HCT116 (cell line): ENCODE measurements around the gene PDE6C. TPM values are rescaled to one million over a fixed set of nuclear protein-coding genes. Genes with fewer than 3 reads are reported as not detected.

Source experiments
- ATAC-seq: fragments of 200-7000 bp; cut with Tn5 transposase; 2 replicates; pipeline ENCODE4 v1.9.1; 2020; ENCODE audit warnings: mild to moderate bottlenecking, moderate library complexity
- BruUV-seq: library from RNA; stranded (reverse); fragments of 400-500 nt; replicated peaks from 2 replicates; lab custom pipeline; 2021; lab: Mats Ljungman, UMichigan
- CTCF ChIA-PET: fragments of 300-600 bp; sonication (Branson Sonifier 250); formaldehyde crosslinking; loops from one replicate; lab custom pipeline; 2021; ENCODE audit warnings: antibody characterized with exemption; lab: Charles Lee
- POLR2A ChIA-PET: fragments of 300-600, 350-600 bp; sonication (Branson Sonifier 250); formaldehyde crosslinking; loops from one replicate; lab custom pipeline; 2021; ENCODE audit warnings: antibody characterized with exemption; lab: Charles Lee
- RAD21 ChIA-PET, 2 experiments: fragments of 300-600 bp; sonication (Branson Sonifier 250); formaldehyde crosslinking; loops; one replicate each; lab custom pipeline; 2023; ENCODE audit warnings: low total read pairs in 2 of 2; ENCODE audit not compliant: uncharacterized antibody in 2 of 2, unreplicated experiment in 2 of 2, low non-redundant PET in 1 of 2; lab: Charles Lee
- DNase-seq: peaks from one replicate; pipeline ENCODE4 v3.0.0-alpha.2; 2010; ENCODE audit warnings: low read depth, low spot score
- H2AFZ ChIP-seq: fragments of 200-600 bp; shearing (Covaris generic), sonication (generic); 2 replicates; pipeline ENCODE4 v1.6.1; 2017; ENCODE audit warnings: low read depth, mixed run types, mixed read lengths, antibody characterized with exemption, low read length; ENCODE audit not compliant: poor library complexity, severe bottlenecking
- H3K27ac ChIP-seq: 2 replicates; pipeline ENCODE4 v1.5.1; 2012; ENCODE audit warnings: low read depth, low read length
- H3K27me3 ChIP-seq: fragments of 200-600 bp; sonication (generic); 2 replicates; pipeline ENCODE4 v1.6.1; 2016; ENCODE audit warnings: mixed run types, low read length, mixed read lengths; ENCODE audit not compliant: insufficient read depth
- H3K36me3 ChIP-seq, 2 experiments: fragments of 200-500 bp in 1 of 2; fragments of 200-600 bp in 1 of 2; sonication (Bioruptor generic) in 1 of 2; sonication (generic) in 1 of 2; 2 replicates each; pipeline versions ENCODE4 v1.5.1 to v1.6.1; 2014 to 2016; ENCODE audit warnings: low read length in 2 of 2, inconsistent platforms in 1 of 2, mixed read lengths in 1 of 2, mixed run types in 1 of 2; ENCODE audit not compliant: insufficient read depth in 2 of 2, control insufficient read depth in 1 of 2
- H3K4me1 ChIP-seq, 2 experiments: fragments of 200-600 bp in 1 of 2; sonication (generic) in 1 of 2; 2 replicates each; pipeline versions ENCODE4 v1.5.1 to v1.6.1; 2012 to 2017; ENCODE audit warnings: low read length in 2 of 2, inconsistent platforms in 1 of 2, mild to moderate bottlenecking in 1 of 2, mixed read lengths in 1 of 2, mixed run types in 1 of 2, moderate library complexity in 1 of 2; ENCODE audit not compliant: insufficient read depth in 2 of 2, control insufficient read depth in 1 of 2
- H3K4me2 ChIP-seq: fragments of 200-600 bp; sonication (generic); 2 replicates; pipeline ENCODE4 v1.6.1; 2017; ENCODE audit warnings: mixed run types, low read length, mixed read lengths
- H3K4me3 ChIP-seq, 2 experiments: fragments of 200-600 bp in 1 of 2; sonication (generic) in 1 of 2; replicated peaks in 1 of 2; 2 replicates each; pipeline ENCODE4 v1.5.1; 2011 to 2016; ENCODE audit warnings: low read length in 2 of 2, control low read depth in 1 of 2, low read depth in 1 of 2, mild to moderate bottlenecking in 1 of 2, mixed read lengths in 1 of 2, mixed run types in 1 of 2
- H3K79me2 ChIP-seq: fragments of 200-600 bp; sonication (generic); 2 replicates; pipeline ENCODE4 v1.6.1; 2017; ENCODE audit warnings: mild to moderate bottlenecking, mixed run types, low read length, moderate library complexity, mixed read lengths; ENCODE audit not compliant: insufficient read depth
- H3K9ac ChIP-seq: fragments of 200-600 bp; sonication (generic); 2 replicates; pipeline ENCODE4 v1.6.1; 2016; ENCODE audit warnings: low read length, mixed read lengths
- H3K9me2 ChIP-seq: fragments of 200-600 bp; sonication (generic), shearing (Covaris generic); 2 replicates; pipeline ENCODE4 v1.6.1; 2017; ENCODE audit warnings: mixed run types, mild to moderate bottlenecking, moderate library complexity; ENCODE audit not compliant: insufficient read depth
- H3K9me3 ChIP-seq, 2 experiments: fragments of 200-500 bp in 1 of 2; fragments of 200-600 bp in 1 of 2; sonication (Bioruptor generic) in 1 of 2; sonication (generic) in 1 of 2; 2 replicates each; pipeline ENCODE4 v1.6.1; 2014 to 2017; ENCODE audit warnings: low read length in 2 of 2, mixed read lengths in 2 of 2, inconsistent platforms in 1 of 2, low read depth in 1 of 2, mild to moderate bottlenecking in 1 of 2, mixed run types in 1 of 2, moderate library complexity in 1 of 2; ENCODE audit not compliant: control insufficient read depth in 1 of 2, insufficient read depth in 1 of 2
- H4K20me1 ChIP-seq: fragments of 200-600 bp; sonication (generic), shearing (Covaris generic); 2 replicates; pipeline ENCODE4 v1.6.1; 2017; ENCODE audit warnings: mixed run types, mild to moderate bottlenecking, moderate library complexity; ENCODE audit not compliant: insufficient read depth
- CTCF ChIP-seq, 3 experiments: fragments of 200-600 bp in 1 of 3; sonication (generic) in 1 of 3; IDR thresholded peaks in 2 of 3; conservative IDR thresholded peaks in 1 of 3; 2 replicates each; pipeline ENCODE4 v1.5.1; 2012 to 2017; ENCODE audit warnings: low read depth in 2 of 3, low read length in 2 of 3, antibody characterized with exemption in 1 of 3, borderline replicate concordance in 1 of 3, control low read depth in 1 of 3, mild to moderate bottlenecking in 1 of 3, mixed read lengths in 1 of 3, mixed run types in 1 of 3, moderate library complexity in 1 of 3; ENCODE audit not compliant: insufficient read depth in 1 of 3
- EZH2 ChIP-seq: fragments of 200-600 bp; sonication (generic); IDR thresholded peaks from 2 replicates; pipeline ENCODE4 v1.6.1; 2017; ENCODE audit warnings: antibody characterized with exemption, mixed run types
- EZH2phosphoT487 ChIP-seq: fragments of 200-600 bp; IDR thresholded peaks from 2 replicates; pipeline ENCODE4 v1.6.1; 2018; ENCODE audit warnings: antibody characterized with exemption, borderline replicate concordance
- POLR2A ChIP-seq: IDR thresholded peaks from 2 replicates; pipeline ENCODE4 v1.7.0; 2011; ENCODE audit warnings: borderline replicate concordance; ENCODE audit not compliant: insufficient read depth, insufficient read length; ENCODE audit errors: extremely low read depth
- POLR2AphosphoS5 ChIP-seq: IDR thresholded peaks from 2 replicates; pipeline ENCODE4 v1.6.1; 2011; ENCODE audit warnings: mild to moderate bottlenecking, low read depth, low read length, moderate library complexity
- RAD21 ChIP-seq: IDR thresholded peaks from 2 replicates; pipeline ENCODE4 v1.6.1; 2012; ENCODE audit warnings: low read depth, mild to moderate bottlenecking
- REST ChIP-seq: IDR thresholded peaks from 2 replicates; pipeline ENCODE4 v1.6.1; 2012; ENCODE audit warnings: low read depth
- SIN3A ChIP-seq: IDR thresholded peaks from 2 replicates; pipeline ENCODE4 v1.6.1; 2012; ENCODE audit warnings: low read depth
- SP1 ChIP-seq: IDR thresholded peaks from 2 replicates; pipeline ENCODE4 v1.6.1; 2012; ENCODE audit warnings: low read depth
- SRF ChIP-seq: IDR thresholded peaks from 2 replicates; pipeline ENCODE4 v1.6.1; 2012; ENCODE audit warnings: low read depth
- TCF7L2 ChIP-seq: IDR thresholded peaks from 2 replicates; pipeline ENCODE4 v1.7.0; 2011; ENCODE audit warnings: borderline replicate concordance, inconsistent platforms; ENCODE audit not compliant: insufficient read depth, insufficient read length; ENCODE audit errors: extremely low read depth
- YY1 ChIP-seq: IDR thresholded peaks from 2 replicates; pipeline ENCODE4 v1.6.1; 2011; ENCODE audit warnings: low read length, low read depth, moderate library complexity, mild to moderate bottlenecking; ENCODE audit not compliant: insufficient replicate concordance; ENCODE audit errors: extremely low read depth
- ZFX ChIP-seq: fragments of 450-650 bp; IDR thresholded peaks from 2 replicates; pipeline ENCODE4 v1.6.1; 2017
- intact Hi-C: fragments of 100-400 bp; cut with micrococcal nuclease; formaldehyde crosslinking; loops from 2 replicates; pipeline ENCODE4 v1.10.0; 2022
- total RNA-seq: library from RNA; stranded (reverse); gene quantifications from one replicate; pipeline ENCODE4 v1.2.1, GENCODE V29; 2021; ENCODE audit not compliant: unreplicated experiment

PDE6C gene
- total RNA-seq, 1 experiment from 2014 or later = not detected

GRCh38 chr10:93573924-93574323 lies 38.4 kb upstream of the PDE6C start:
- H3K9me3 ChIP-seq = no peaks in the 10 kb centered on the region
- no peak overlapping the region for H3K4me2 ChIP-seq
- intact Hi-C loops = no loop called here
- no peaks in the 10 kb centered on the region for H4K20me1 ChIP-seq
- no peaks in the 10 kb centered on the region for H3K9me2 ChIP-seq
- no peak for ATAC-seq
- H3K9ac ChIP-seq = no peak overlapping the region
- H3K4me1 ChIP-seq = peaks cover 4 to 14% of the 10 kb centered on the region in 2 experiments; a peak in 2 of 4 replicates
- H3K4me3 ChIP-seq = no peak overlapping the region
- no peaks in the 10 kb centered on the region for H3K79me2 ChIP-seq
- H3K27ac ChIP-seq = no peak overlapping the region
- POLR2A ChIA-PET = no interaction called here
- no peak for TF ChIP-seq TCF7L2
- CTCF ChIA-PET = no interaction called here
- RAD21 ChIA-PET = no interaction called here
- H3K27me3 ChIP-seq = no peaks in the 10 kb centered on the region
- no peaks in the 10 kb centered on the region for H3K36me3 ChIP-seq
- no TSS peak for BruUV-seq
- no peak for DNase-seq
- H2AFZ ChIP-seq = no peak overlapping the region

- Histone ChIP-seq H3K4me2 (no peak overlapping the region), H3K9ac (no peak overlapping the region), H3K27me3 (no peaks in the 10 kb centered on the region), H3K79me2 (no peaks in the 10 kb centered on the region), H3K4me3 (no peak overlapping the region), H3K27ac (no peak overlapping the region), H3K9me3 (peaks cover 0 to 4% of the 10 kb centered on the region in 2 experiments; a peak in 1 of 4 replicates), H3K36me3 (no peaks in the 10 kb centered on the region), H3K9me2 (no peaks in the 10 kb centered on the region), H4K20me1 (no peaks in the 10 kb centered on the region), H2AFZ (no peak overlapping the region), H3K4me1 (peaks cover 6 to 22% of the 10 kb centered on the region in 2 experiments; a peak in 2 of 4 replicates)
- intact Hi-C loops = no loop called here
- ATAC-seq (no peak), DNase-seq (no peak)
- no TSS peak for BruUV-seq
- TF ChIP-seq REST = no peak
- TF ChIP-seq CTCF (IDR thresholded peaks at IDR 0.05 in 2 of 3, conservative IDR thresholded peaks at IDR 0.05 in 1 of 3; ENCODE audit: borderline replicate concordance in 1 of 3, insufficient read depth in 1 of 3, low read depth in 2 of 3, low read length in 2 of 3) = no peak
- TF ChIP-seq SP1 = no peak
- no peak for TF ChIP-seq POLR2AphosphoS5
- no peak for TF ChIP-seq YY1
- no peak for TF ChIP-seq ZFX
- TF ChIP-seq EZH2 = no peak
- no peak for TF ChIP-seq SRF
- TF ChIP-seq RAD21 = no peak
- no peak for TF ChIP-seq POLR2A
- no peak for TF ChIP-seq TCF7L2
- no peak for TF ChIP-seq SIN3A
- no peak for TF ChIP-seq EZH2phosphoT487
- ChIA-PET CTCF (no interaction called here), RAD21 (no interaction called here), POLR2A (no interaction called here)
Measured at GRCh38 chr10:93576888-93577287, 35.4 kb upstream of the PDE6C start.
